Cardiac atrium fibroblast (primary cell): ENCODE results near the gene ADISSP. TPM values are rescaled to one million over a fixed set of nuclear protein-coding genes. Genes with fewer than 3 reads are reported as not detected.

Experiments
- total RNA-seq: library from RNA; depleted of rRNA; stranded (reverse); fragments of >200 nt; gene quantifications from 2 replicates; pipeline ENCODE4 v1.2.3, GENCODE V29; 2015

ADISSP gene
- 29.4 and 33.7 TPM in 2 replicates for total RNA-seq

GRCh38 chr20:3767427-3768341 lies at the start of gene ADISSP:
Gene ADISSP (minus strand): TSS chr20:3767753. CDS start chr20:3760100, 7,653 bp downstream.

GRCh38 chr20:3795511-3796468 lies 28.2 kb upstream of the ADISSP start, which contains the start of gene CDC25B:
Gene CDC25B (plus strand): TSS chr20:3796310. CDS start chr20:3796532, 222 bp downstream.

GRCh38 chr20:3786665-3787323 lies 19.2 kb upstream of the ADISSP start, which contains the start of gene CENPB:
Gene CENPB (minus strand): TSS chr20:3786740. CDS start chr20:3786483, 257 bp downstream.

GRCh38 chr20:3781153-3781910 lies 13.8 kb upstream of the ADISSP start, which contains the start of gene SPEF1:
Gene SPEF1 (minus strand): TSS chr20:3781448. CDS start chr20:3781287, 161 bp downstream.

GRCh38 chr20:3732327-3733118 lies 35.0 kb downstream of the ADISSP start, which contains the start of gene HSPA12B:
Gene HSPA12B (plus strand): TSS chr20:3732685. CDS start chr20:3738675, 5,990 bp downstream.

GRCh38 chr20:3712279-3712873 lies 55.2 kb downstream of the ADISSP start, which contains the start of gene SIGLEC1:
Gene SIGLEC1 (minus strand): TSS chr20:3712600. CDS start chr20:3707128, 5,472 bp downstream.

Other genes with a start within 250 kb of the ADISSP start
- gene GFRA4, start 104.4 kb downstream of the ADISSP start, total RNA-seq = not detected in 2 replicates
- 8.4 and 11.2 TPM in 2 replicates for gene ADAM33, start 85.7 kb downstream of the ADISSP start, total RNA-seq
- not detected in 2 replicates for gene SIGLEC1, start 55.2 kb downstream of the ADISSP start, total RNA-seq
- 0.72 and 1.1 TPM in 2 replicates for gene HSPA12B, start 35.1 kb downstream of the ADISSP start, total RNA-seq
- 0.18 TPM in 1 of 2 replicates, not detected in the other for gene SPEF1, start 13.7 kb upstream of the ADISSP start, total RNA-seq
- 78.6 and 85.0 TPM in 2 replicates for gene CENPB, start 19.0 kb upstream of the ADISSP start, total RNA-seq
- 48.6 and 48.8 TPM in 2 replicates for gene CDC25B, start 28.6 kb upstream of the ADISSP start, total RNA-seq
- 19.9 and 22.4 TPM in 2 replicates for gene AP5S1, start 52.8 kb upstream of the ADISSP start, total RNA-seq
- 24.0 and 24.3 TPM in 2 replicates for gene MAVS, start 79.1 kb upstream of the ADISSP start, total RNA-seq
- 27.1 and 36.0 TPM in 2 replicates for gene PANK2, start 121.6 kb upstream of the ADISSP start, total RNA-seq
- 34.3 and 37.2 TPM in 2 replicates for gene RNF24, start 247.8 kb upstream of the ADISSP start, total RNA-seq